ENCODE results near the gene KRTAP10-4. TPM values are rescaled to one million over a fixed set of nuclear protein-coding genes. Genes with fewer than 3 reads are reported as not detected.

The KRTAP10-4 gene
- total and polyA plus RNA-seq, 4 donors, result not detected

DNA sequence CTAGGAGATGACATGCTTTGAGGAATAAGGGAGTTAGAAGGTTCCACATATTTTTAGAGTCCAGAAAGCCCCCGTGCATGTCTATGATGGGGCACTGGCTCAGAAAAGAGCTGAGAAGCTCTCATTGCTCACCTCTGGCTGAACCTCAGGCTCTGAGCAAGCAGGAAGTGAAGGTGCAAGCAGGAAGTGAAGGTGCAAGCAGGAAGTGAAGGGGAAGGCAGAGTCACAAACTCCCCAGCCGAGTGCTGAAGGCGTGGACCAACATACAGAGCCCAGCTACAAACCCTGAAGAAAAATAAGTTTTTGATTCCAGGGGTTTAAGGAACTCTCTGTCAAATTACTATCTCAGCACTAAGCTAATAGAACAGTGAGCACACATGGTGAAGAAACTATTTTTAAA lies 45.4 kb downstream of the KRTAP10-4 start (continued):
- TF ChIP-seq FOXA2 (IDR thresholded peaks at IDR 0.05) (no peak), EGR1 (IDR thresholded peaks at IDR 0.05; ENCODE audit: low read depth in 2 of 2) (no peak), JUND (IDR thresholded peaks at IDR 0.05) (no peak)

DNA sequence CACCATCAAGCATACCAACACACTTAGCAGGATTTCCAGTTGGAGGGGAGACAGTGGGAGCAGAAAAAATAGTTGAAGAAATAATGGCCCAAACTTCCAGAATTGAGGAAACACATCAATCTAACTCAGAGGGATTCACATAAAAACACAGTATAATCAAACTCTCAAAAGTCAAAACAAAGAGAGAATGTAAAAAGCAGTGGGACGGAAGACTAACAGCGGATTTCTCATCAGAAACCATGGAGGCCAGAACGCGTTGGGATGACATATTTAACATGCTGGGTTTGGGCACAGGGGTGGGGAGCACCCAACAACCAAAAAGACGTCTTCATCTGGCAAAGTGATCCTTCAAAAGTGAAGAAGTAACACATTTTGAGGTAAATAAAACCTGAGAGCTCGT lies 46.4 kb downstream of the KRTAP10-4 start:
- no peak overlapping the region for H3K9ac ChIP-seq (ENCODE audit: low read depth in 1 of 2, low read length in 2 of 2)
- no peak overlapping the region for H3K4me3 ChIP-seq (ENCODE audit: low read depth in 1 of 3, low read length in 3 of 3)
- H3K4me1 ChIP-seq (ENCODE audit: control insufficient read depth in 4 of 4, insufficient read depth in 4 of 4, low read length in 3 of 4), result no peaks in the 10 kb centered on the region
- H3K9me3 ChIP-seq (ENCODE audit: control insufficient read depth in 4 of 4, low read length in 3 of 4), result peaks cover 0 to 8% (median 2%) of the 10 kb centered on the region in 4 donors
- no peaks in the 10 kb centered on the region for H3K36me3 ChIP-seq (ENCODE audit: control insufficient read depth in 4 of 4, insufficient read depth in 3 of 4, low read depth in 1 of 4, low read length in 3 of 4)
- TF ChIP-seq, protein P1, sequence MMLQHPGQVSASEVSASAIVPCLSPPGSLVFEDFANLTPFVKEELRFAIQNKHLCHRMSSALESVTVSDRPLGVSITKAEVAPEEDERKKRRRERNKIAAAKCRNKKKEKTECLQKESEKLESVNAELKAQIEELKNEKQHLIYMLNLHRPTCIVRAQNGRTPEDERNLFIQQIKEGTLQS (IDR thresholded peaks at IDR 0.05), result no peak
- TF ChIP-seq NR2F2 (IDR thresholded peaks at IDR 0.05), result no peak
- TF ChIP-seq FOXA1 (IDR thresholded peaks at IDR 0.05), result no peak
- no peak for TF ChIP-seq JUND (IDR thresholded peaks at IDR 0.05)
- TF ChIP-seq YY1 (IDR thresholded peaks at IDR 0.05), result no peak
- TF ChIP-seq, protein P2, sequence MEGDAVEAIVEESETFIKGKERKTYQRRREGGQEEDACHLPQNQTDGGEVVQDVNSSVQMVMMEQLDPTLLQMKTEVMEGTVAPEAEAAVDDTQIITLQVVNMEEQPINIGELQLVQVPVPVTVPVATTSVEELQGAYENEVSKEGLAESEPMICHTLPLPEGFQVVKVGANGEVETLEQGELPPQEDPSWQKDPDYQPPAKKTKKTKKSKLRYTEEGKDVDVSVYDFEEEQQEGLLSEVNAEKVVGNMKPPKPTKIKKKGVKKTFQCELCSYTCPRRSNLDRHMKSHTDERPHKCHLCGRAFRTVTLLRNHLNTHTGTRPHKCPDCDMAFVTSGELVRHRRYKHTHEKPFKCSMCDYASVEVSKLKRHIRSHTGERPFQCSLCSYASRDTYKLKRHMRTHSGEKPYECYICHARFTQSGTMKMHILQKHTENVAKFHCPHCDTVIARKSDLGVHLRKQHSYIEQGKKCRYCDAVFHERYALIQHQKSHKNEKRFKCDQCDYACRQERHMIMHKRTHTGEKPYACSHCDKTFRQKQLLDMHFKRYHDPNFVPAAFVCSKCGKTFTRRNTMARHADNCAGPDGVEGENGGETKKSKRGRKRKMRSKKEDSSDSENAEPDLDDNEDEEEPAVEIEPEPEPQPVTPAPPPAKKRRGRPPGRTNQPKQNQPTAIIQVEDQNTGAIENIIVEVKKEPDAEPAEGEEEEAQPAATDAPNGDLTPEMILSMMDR (IDR thresholded peaks at IDR 0.05; ENCODE audit: low read depth, low read length, missing input control), result no peak
- TF ChIP-seq MAX (IDR thresholded peaks at IDR 0.05), result no peak
- TF ChIP-seq REST (IDR thresholded peaks at IDR 0.05), result no peak
- TF ChIP-seq RAD21 (IDR thresholded peaks at IDR 0.05), result no peak
- TF ChIP-seq, protein P3, sequence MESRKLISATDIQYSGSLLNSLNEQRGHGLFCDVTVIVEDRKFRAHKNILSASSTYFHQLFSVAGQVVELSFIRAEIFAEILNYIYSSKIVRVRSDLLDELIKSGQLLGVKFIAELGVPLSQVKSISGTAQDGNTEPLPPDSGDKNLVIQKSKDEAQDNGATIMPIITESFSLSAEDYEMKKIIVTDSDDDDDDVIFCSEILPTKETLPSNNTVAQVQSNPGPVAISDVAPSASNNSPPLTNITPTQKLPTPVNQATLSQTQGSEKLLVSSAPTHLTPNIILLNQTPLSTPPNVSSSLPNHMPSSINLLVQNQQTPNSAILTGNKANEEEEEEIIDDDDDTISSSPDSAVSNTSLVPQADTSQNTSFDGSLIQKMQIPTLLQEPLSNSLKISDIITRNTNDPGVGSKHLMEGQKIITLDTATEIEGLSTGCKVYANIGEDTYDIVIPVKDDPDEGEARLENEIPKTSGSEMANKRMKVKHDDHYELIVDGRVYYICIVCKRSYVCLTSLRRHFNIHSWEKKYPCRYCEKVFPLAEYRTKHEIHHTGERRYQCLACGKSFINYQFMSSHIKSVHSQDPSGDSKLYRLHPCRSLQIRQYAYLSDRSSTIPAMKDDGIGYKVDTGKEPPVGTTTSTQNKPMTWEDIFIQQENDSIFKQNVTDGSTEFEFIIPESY (IDR thresholded peaks at IDR 0.05), result no peak
- no peak for TF ChIP-seq HNF4A (conservative IDR thresholded peaks at IDR 0.05)
- no peak for TF ChIP-seq HNF4G (IDR thresholded peaks at IDR 0.05)
- TF ChIP-seq TAF1 (conservative IDR thresholded peaks at IDR 0.05), result no peak
- TF ChIP-seq FOXA2 (IDR thresholded peaks at IDR 0.05), result no peak
- no peak for TF ChIP-seq RXRA (IDR thresholded peaks at IDR 0.05)
- TF ChIP-seq EGR1 (IDR thresholded peaks at IDR 0.05; ENCODE audit: low read depth in 2 of 2), result no peak
- TF ChIP-seq SP1 (IDR thresholded peaks at IDR 0.05), result no peak
- TF ChIP-seq GABPA (IDR thresholded peaks at IDR 0.05 in 1 of 2, conservative IDR thresholded peaks at IDR 0.05 in 1 of 2), result no peak
- no peak for DNase-seq (ENCODE audit: low spot score)
- no peak overlapping the region for H3K27ac ChIP-seq (ENCODE audit: low read depth in 1 of 2, low read length in 2 of 2)
- WGBS, result 85% methylated on average over 6 of the region's 6 CpGs
- H3K27me3 ChIP-seq (ENCODE audit: control insufficient read depth in 4 of 4, insufficient read depth in 4 of 4, low read length in 3 of 4), result no peaks in the 10 kb centered on the region
